ENCODE data around the gene MAD1L1. TPM values are rescaled to one million over a fixed set of nuclear protein-coding genes. Genes with fewer than 3 reads are reported as not detected.

The MAD1L1 gene
- total and polyA plus RNA-seq, 2 donors (not counting 1 experiment from before 2014, with no cell fraction given) = 9.8 to 29.4 TPM

GRCh38 chr7:1934017-1934416 is 298.7 kb downstream of the MAD1L1 start:
- H3K4me3 ChIP-seq (replicated peaks in 1 of 4; ENCODE audit: control extremely low read depth in 1 of 4, insufficient read depth in 1 of 4, low read depth in 3 of 4, low read length in 4 of 4) = no peak overlapping the region
- no peak overlapping the region for H3K4me2 ChIP-seq (ENCODE audit: extremely low read depth, insufficient read depth, low read length)
- no peak overlapping the region for H3K27ac ChIP-seq (ENCODE audit: insufficient read depth, low read length)
- H3K36me3 ChIP-seq (ENCODE audit: control insufficient read depth, insufficient read depth, low read length) = no peaks in the 10 kb centered on the region
- DNase-seq (ENCODE audit: low read depth in 2 of 2) = no peak
- H3K9me3 ChIP-seq (ENCODE audit: control insufficient read depth, insufficient read depth, low read depth, low read length) = no peaks in the 10 kb centered on the region
- TF ChIP-seq CTCF (conservative IDR thresholded peaks at IDR 0.05 in 1 of 2, IDR thresholded peaks at IDR 0.05 in 1 of 2; ENCODE audit: low read depth in 1 of 2, low read length in 2 of 2) = no peak
- TF ChIP-seq EZH2 (IDR thresholded peaks at IDR 0.05; ENCODE audit: low read length, missing control alignments) = no peak
- no peaks in the 10 kb centered on the region for H4K20me1 ChIP-seq (ENCODE audit: control insufficient read depth, extremely low read depth, insufficient read depth, low read length)
- H3K4me1 ChIP-seq (ENCODE audit: control insufficient read depth, extremely low read depth, insufficient read depth, low read length) = no peaks in the 10 kb centered on the region
- no peaks in the 10 kb centered on the region for H3K27me3 ChIP-seq (ENCODE audit: control insufficient read depth, insufficient read depth, low read length)
- H2AFZ ChIP-seq (ENCODE audit: low read length) = no peak overlapping the region
- no peaks in the 10 kb centered on the region for H3K79me2 ChIP-seq (ENCODE audit: control insufficient read depth, insufficient read depth, low read length)
- H3K9ac ChIP-seq (ENCODE audit: insufficient read depth, low read length) = no peak overlapping the region

- Histone ChIP-seq H3K27me3 (ENCODE audit: control insufficient read depth, insufficient read depth, low read length) (no peaks in the 10 kb centered on the region), H3K79me2 (ENCODE audit: control insufficient read depth, insufficient read depth, low read length) (no peaks in the 10 kb centered on the region), H3K9me3 (ENCODE audit: control insufficient read depth, insufficient read depth, low read depth, low read length) (no peaks in the 10 kb centered on the region), H3K9ac (ENCODE audit: insufficient read depth, low read length) (no peak overlapping the region), H3K27ac (ENCODE audit: insufficient read depth, low read length) (no peak overlapping the region), H3K4me2 (ENCODE audit: extremely low read depth, insufficient read depth, low read length) (no peak overlapping the region), H2AFZ (ENCODE audit: low read length) (no peak overlapping the region), H3K36me3 (ENCODE audit: control insufficient read depth, insufficient read depth, low read length) (no peaks in the 10 kb centered on the region), H4K20me1 (ENCODE audit: control insufficient read depth, extremely low read depth, insufficient read depth, low read length) (no peaks in the 10 kb centered on the region), H3K4me1 (ENCODE audit: control insufficient read depth, extremely low read depth, insufficient read depth, low read length) (no peaks in the 10 kb centered on the region), H3K4me3 (replicated peaks in 1 of 4; ENCODE audit: control extremely low read depth in 1 of 4, insufficient read depth in 1 of 4, low read depth in 3 of 4, low read length in 4 of 4) (no peak overlapping the region)
- DNase-seq (ENCODE audit: low read depth in 2 of 2) = no peak
- no peak for TF ChIP-seq CTCF (conservative IDR thresholded peaks at IDR 0.05 in 1 of 2, IDR thresholded peaks at IDR 0.05 in 1 of 2; ENCODE audit: low read depth in 1 of 2, low read length in 2 of 2)
Measured at GRCh38 chr7:1933066-1933750, 299.5 kb downstream of the MAD1L1 start.

- H3K4me1 ChIP-seq (ENCODE audit: control insufficient read depth, extremely low read depth, insufficient read depth, low read length) = no peaks in the 10 kb centered on the region
- no peaks in the 10 kb centered on the region for H4K20me1 ChIP-seq (ENCODE audit: control insufficient read depth, extremely low read depth, insufficient read depth, low read length)
- no peak for DNase-seq (ENCODE audit: low read depth in 2 of 2)
- H3K36me3 ChIP-seq (ENCODE audit: control insufficient read depth, insufficient read depth, low read length) = no peaks in the 10 kb centered on the region
- H3K4me3 ChIP-seq (replicated peaks in 1 of 4; ENCODE audit: control extremely low read depth in 1 of 4, insufficient read depth in 1 of 4, low read depth in 3 of 4, low read length in 4 of 4) = no peak overlapping the region
- H2AFZ ChIP-seq (ENCODE audit: low read length) = no peak overlapping the region
- H3K27me3 ChIP-seq (ENCODE audit: control insufficient read depth, insufficient read depth, low read length) = no peaks in the 10 kb centered on the region
- TF ChIP-seq CTCF (conservative IDR thresholded peaks at IDR 0.05 in 1 of 2, IDR thresholded peaks at IDR 0.05 in 1 of 2; ENCODE audit: low read depth in 1 of 2, low read length in 2 of 2) (no peak), EZH2 (IDR thresholded peaks at IDR 0.05; ENCODE audit: low read length, missing control alignments) (no peak)
- H3K9ac ChIP-seq (ENCODE audit: insufficient read depth, low read length) = no peak overlapping the region
- no peaks in the 10 kb centered on the region for H3K79me2 ChIP-seq (ENCODE audit: control insufficient read depth, insufficient read depth, low read length)
- no peaks in the 10 kb centered on the region for H3K9me3 ChIP-seq (ENCODE audit: control insufficient read depth, insufficient read depth, low read depth, low read length)
- H3K4me2 ChIP-seq (ENCODE audit: extremely low read depth, insufficient read depth, low read length) = no peak overlapping the region
- H3K27ac ChIP-seq (ENCODE audit: insufficient read depth, low read length) = no peak overlapping the region
Measured at GRCh38 chr7:1931951-1932270, 300.8 kb downstream of the MAD1L1 start.

Measured in fibroblast of lung (primary cell).